Mesendoderm (in vitro differentiated cells): ENCODE data around the gene LCP1.

Source experiments
- DNase-seq: peaks from one replicate; pipeline ENCODE4 v3.0.0; 2013
- H2AK5ac ChIP-seq: 2 replicates; pipeline ENCODE4 v1.6.1; 2013; ENCODE audit warnings: low read length, inconsistent platforms
- H2BK120ac ChIP-seq: 2 replicates; pipeline ENCODE4 v1.6.1; 2013; ENCODE audit warnings: low read depth, mild to moderate bottlenecking, low read length, moderate library complexity, mixed read lengths
- H2BK15ac ChIP-seq: replicated peaks from 2 replicates; pipeline ENCODE4 v1.6.1; 2013; ENCODE audit warnings: low read depth, mild to moderate bottlenecking, moderate library complexity
- H2BK5ac ChIP-seq: 2 replicates; pipeline ENCODE4 v1.6.1; 2013; ENCODE audit warnings: low read length, inconsistent platforms
- H3K18ac ChIP-seq: 2 replicates; pipeline ENCODE4 v1.6.1; 2013; ENCODE audit warnings: mild to moderate bottlenecking, low read length, mixed read lengths
- H3K23ac ChIP-seq: one replicate; pipeline ENCODE4 v1.6.1; 2013; ENCODE audit warnings: low read length
- H3K27ac ChIP-seq: 2 replicates; pipeline ENCODE4 v1.5.1; 2013; ENCODE audit warnings: low read depth, mild to moderate bottlenecking, inconsistent platforms, low read length, moderate library complexity
- H3K27me3 ChIP-seq: 2 replicates; pipeline ENCODE4 v1.6.1; 2013; ENCODE audit warnings: low read length, control low read depth, mild to moderate bottlenecking, inconsistent platforms; ENCODE audit not compliant: insufficient read depth, poor library complexity
- H3K36me3 ChIP-seq: 2 replicates; pipeline ENCODE4 v1.6.1; 2013; ENCODE audit warnings: low read length, inconsistent platforms; ENCODE audit not compliant: control insufficient read depth, insufficient read depth
- H3K4ac ChIP-seq: one replicate; pipeline ENCODE4 v1.6.1; 2013; ENCODE audit warnings: low read depth, mild to moderate bottlenecking, low read length, moderate library complexity
- H3K4me1 ChIP-seq: 2 replicates; pipeline ENCODE4 v1.6.1; 2013; ENCODE audit warnings: low read depth, low read length, inconsistent platforms; ENCODE audit not compliant: control insufficient read depth
- H3K4me2 ChIP-seq: 2 replicates; pipeline ENCODE4 v1.6.1; 2013; ENCODE audit warnings: low read length
- H3K4me3 ChIP-seq: 2 replicates; pipeline ENCODE4 v1.5.1; 2013; ENCODE audit warnings: mild to moderate bottlenecking, low read length
- H3K56ac ChIP-seq: one replicate; pipeline ENCODE4 v1.6.1; 2013; ENCODE audit warnings: low read length
- H3K79me1 ChIP-seq: 2 replicates; pipeline ENCODE4 v1.6.1; 2013; ENCODE audit warnings: low read length, inconsistent platforms
- H3K79me2 ChIP-seq: 2 replicates; pipeline ENCODE4 v1.6.1; 2013; ENCODE audit warnings: mild to moderate bottlenecking, low read length; ENCODE audit not compliant: control insufficient read depth, insufficient read depth
- H3K9ac ChIP-seq: 2 replicates; pipeline ENCODE4 v1.6.1; 2013; ENCODE audit warnings: low read length, inconsistent platforms
- H4K5ac ChIP-seq: one replicate; pipeline ENCODE4 v1.6.1; 2013; ENCODE audit warnings: low read length
- H4K8ac ChIP-seq: one replicate; pipeline ENCODE4 v1.6.1; 2013; ENCODE audit warnings: low read depth, mild to moderate bottlenecking, control low read depth, low read length, moderate library complexity
- WGBS: extraction: QIAGEN DNeasy Blood & Tissue Kit; methylation state at CpG from one replicate; pipeline ENCODE4 v1.1.7; 2013; ENCODE audit warnings: low lambda C conversion rate, missing lambda C conversion rate; ENCODE audit not compliant: insufficient coverage; ENCODE audit errors: extremely low coverage; 5-methylcytosine and 5-hydroxymethylcytosine counted together

Gene LCP1

DNA sequence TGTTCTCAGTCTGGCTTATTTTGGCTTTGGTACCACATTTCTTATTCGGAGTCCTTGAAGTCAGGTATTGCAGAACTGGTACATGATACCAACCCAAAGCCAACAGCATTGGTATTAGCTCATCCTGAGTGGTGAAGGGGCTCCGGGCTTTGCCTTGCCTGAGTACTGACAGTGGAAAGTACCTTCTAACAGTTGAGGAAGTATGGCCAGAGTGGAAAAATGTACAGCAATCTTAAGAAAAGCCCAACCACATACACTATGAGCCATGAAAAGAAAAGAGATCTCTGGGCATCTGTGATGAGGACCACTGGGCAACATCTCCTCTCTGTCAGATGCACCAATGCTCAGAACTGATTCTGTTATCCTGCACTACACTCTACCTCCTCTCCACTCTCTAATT, 8.3 kb downstream of the LCP1 start:
- no peak overlapping the region for H2BK5ac ChIP-seq
- peaks cover 11% of the 10 kb centered on the region for H3K4me1 ChIP-seq
- no peak overlapping the region for H3K9ac ChIP-seq
- H3K18ac ChIP-seq = no peak overlapping the region
- H3K79me2 ChIP-seq = no peaks in the 10 kb centered on the region
- H4K5ac ChIP-seq = no peak overlapping the region
- no peaks in the 10 kb centered on the region for H3K79me1 ChIP-seq
- H3K27me3 ChIP-seq = no peaks in the 10 kb centered on the region
- no peak overlapping the region for H3K4me3 ChIP-seq
- no peak for DNase-seq
- H3K23ac ChIP-seq = no peak overlapping the region
- no peak overlapping the region for H3K27ac ChIP-seq
- H3K4me2 ChIP-seq = no peak overlapping the region
- H2AK5ac ChIP-seq = no peak overlapping the region
- no peak overlapping the region for H2BK15ac ChIP-seq
- H3K4ac ChIP-seq = no peak overlapping the region
- no peak overlapping the region for H2BK120ac ChIP-seq
- H3K56ac ChIP-seq = no peak overlapping the region
- WGBS = no CpG with 5 or more reads among the region's 2 CpGs
- H3K36me3 ChIP-seq = no peaks in the 10 kb centered on the region
- no peak overlapping the region for H4K8ac ChIP-seq

DNA sequence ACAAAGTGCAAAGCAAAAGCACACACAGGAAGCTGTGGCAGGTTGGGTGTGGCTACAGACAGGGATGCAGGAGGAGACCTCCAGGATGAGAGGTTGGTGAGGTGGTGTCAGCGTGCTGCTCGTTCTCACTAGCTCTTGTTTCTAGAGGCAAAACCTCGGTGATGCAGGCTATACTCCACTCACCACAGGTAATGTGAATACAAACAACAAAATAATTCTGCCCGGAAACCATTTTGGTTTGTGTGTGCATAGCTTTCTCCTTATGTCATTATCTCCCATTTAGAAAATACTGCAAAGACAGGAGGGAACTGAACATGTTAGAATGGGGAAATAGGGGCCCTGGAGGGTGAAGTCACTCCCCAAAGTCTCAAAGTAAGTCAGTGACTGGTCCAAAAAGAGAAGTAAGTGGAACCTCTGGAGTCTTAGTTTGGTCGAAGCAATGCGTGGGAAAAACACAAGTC, 9.4 kb downstream of the LCP1 start:
- WGBS = no CpG with 5 or more reads among the region's 6 CpGs

DNA sequence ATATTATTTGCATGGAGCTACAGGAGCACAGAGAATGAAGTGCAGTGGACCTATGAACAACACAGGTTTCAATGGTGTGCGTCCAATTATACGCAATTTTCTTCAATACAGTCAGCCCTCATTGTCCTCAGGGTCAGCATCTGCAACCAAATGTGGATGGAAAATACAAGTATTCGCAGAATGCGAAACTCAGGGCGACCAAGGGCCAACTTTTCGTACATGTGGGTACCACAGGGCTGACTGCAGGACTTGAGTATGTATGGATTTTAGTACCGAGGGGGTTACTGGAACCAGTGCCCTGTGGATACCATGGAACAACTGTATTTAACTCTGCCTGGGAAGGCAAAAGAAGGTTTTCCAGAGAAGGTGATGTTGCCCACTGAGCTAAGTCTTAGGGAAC, 10.2 kb downstream of the LCP1 start:
- no CpG with 5 or more reads among the region's 7 CpGs for WGBS
- no peak overlapping the region for H3K4ac ChIP-seq

More for the DNA sequence above, 9.4 kb downstream of the LCP1 start:
- H3K9ac ChIP-seq = no peak overlapping the region
- no peak overlapping the region for H4K5ac ChIP-seq
- H3K4me3 ChIP-seq = no peak overlapping the region
- no peak overlapping the region for H3K18ac ChIP-seq
- H2BK15ac ChIP-seq = no peak overlapping the region
- H3K4me2 ChIP-seq = no peak overlapping the region
- no peak overlapping the region for H2AK5ac ChIP-seq
- peaks cover 11% of the 10 kb centered on the region for H3K4me1 ChIP-seq
- no peaks in the 10 kb centered on the region for H3K36me3 ChIP-seq
- no peaks in the 10 kb centered on the region for H3K79me2 ChIP-seq
- no peaks in the 10 kb centered on the region for H3K79me1 ChIP-seq
- no peak overlapping the region for H3K27ac ChIP-seq
- no peak overlapping the region for H4K8ac ChIP-seq
- H3K27me3 ChIP-seq = no peaks in the 10 kb centered on the region
- peak; percentile 26 for DNase-seq
- no peak overlapping the region for H3K56ac ChIP-seq
- no peak overlapping the region for H2BK5ac ChIP-seq
- no peak overlapping the region for H3K23ac ChIP-seq
- H2BK120ac ChIP-seq = no peak overlapping the region
- H3K4ac ChIP-seq = no peak overlapping the region

DNA sequence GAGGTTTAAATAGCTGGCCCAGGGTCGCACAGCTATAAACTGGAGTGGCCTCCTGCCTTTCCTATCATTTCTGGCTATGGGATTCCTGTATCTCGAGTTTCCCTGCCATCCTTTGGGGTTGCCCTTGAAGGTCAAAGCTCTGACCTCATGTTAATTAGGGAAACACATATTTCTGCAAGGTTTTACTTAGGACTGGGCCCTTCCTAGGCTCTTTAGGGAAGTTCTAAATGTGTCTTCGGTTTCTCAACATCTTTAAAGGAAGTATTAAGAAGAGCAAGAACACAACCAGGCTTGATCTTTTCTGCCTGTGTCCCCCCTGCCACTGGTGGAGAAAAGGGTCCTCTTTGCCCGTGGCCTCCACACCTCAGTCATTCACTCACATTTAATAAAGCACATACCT, 10.8 kb downstream of the LCP1 start:
- no peak overlapping the region for H2AK5ac ChIP-seq
- no peaks in the 10 kb centered on the region for H3K36me3 ChIP-seq
- no peak overlapping the region for H2BK15ac ChIP-seq
- H3K27me3 ChIP-seq = no peaks in the 10 kb centered on the region
- H4K8ac ChIP-seq = no peak overlapping the region
- H3K27ac ChIP-seq = no peak overlapping the region
- no peaks in the 10 kb centered on the region for H3K79me2 ChIP-seq
- H3K4ac ChIP-seq = no peak overlapping the region
- H3K4me3 ChIP-seq = no peak overlapping the region
- no peak overlapping the region for H3K23ac ChIP-seq
- no peak overlapping the region for H2BK5ac ChIP-seq
- no peak overlapping the region for H3K56ac ChIP-seq
- no peak overlapping the region for H4K5ac ChIP-seq
- DNase-seq = no peak
- no peak overlapping the region for H3K9ac ChIP-seq
- H3K4me1 ChIP-seq = peaks cover 14% of the 10 kb centered on the region
- no peak overlapping the region for H3K18ac ChIP-seq
- no CpG with 5 or more reads among the region's 4 CpGs for WGBS
- no peak overlapping the region for H2BK120ac ChIP-seq
- H3K4me2 ChIP-seq = no peak overlapping the region
- no peaks in the 10 kb centered on the region for H3K79me1 ChIP-seq

More for the DNA sequence above, 10.2 kb downstream of the LCP1 start:
- no peak overlapping the region for H3K4me2 ChIP-seq
- peaks cover 14% of the 10 kb centered on the region for H3K4me1 ChIP-seq
- H2BK120ac ChIP-seq = no peak overlapping the region
- H3K4me3 ChIP-seq = no peak overlapping the region
- no peak overlapping the region for H3K9ac ChIP-seq
- no peak overlapping the region for H3K18ac ChIP-seq
- H2BK15ac ChIP-seq = no peak overlapping the region
- H3K27me3 ChIP-seq = no peaks in the 10 kb centered on the region
- no peaks in the 10 kb centered on the region for H3K79me1 ChIP-seq
- DNase-seq = no peak
- no peak overlapping the region for H3K27ac ChIP-seq
- no peaks in the 10 kb centered on the region for H3K79me2 ChIP-seq
- H3K36me3 ChIP-seq = no peaks in the 10 kb centered on the region
- H4K8ac ChIP-seq = no peak overlapping the region
- H2BK5ac ChIP-seq = no peak overlapping the region
- no peak overlapping the region for H3K56ac ChIP-seq
- H3K23ac ChIP-seq = no peak overlapping the region
- no peak overlapping the region for H2AK5ac ChIP-seq
- no peak overlapping the region for H4K5ac ChIP-seq

GRCh38 chr13:46170687-46171086, 11.3 kb downstream of the LCP1 start:
- H3K79me2 ChIP-seq = no peaks in the 10 kb centered on the region
- no peak overlapping the region for H4K8ac ChIP-seq
- no peak overlapping the region for H3K4me3 ChIP-seq
- peak overlapping the region; percentile 22 for H3K56ac ChIP-seq
- no peak overlapping the region for H4K5ac ChIP-seq
- no peaks in the 10 kb centered on the region for H3K27me3 ChIP-seq
- no peak overlapping the region for H3K4me2 ChIP-seq
- no peak overlapping the region for H3K4ac ChIP-seq
- no peak overlapping the region for H3K27ac ChIP-seq
- no peak overlapping the region for H2BK120ac ChIP-seq
- DNase-seq = peak; percentile 49
- no peak overlapping the region for H2AK5ac ChIP-seq
- no peak overlapping the region for H3K23ac ChIP-seq
- H2BK15ac ChIP-seq = no peak overlapping the region
- H3K9ac ChIP-seq = no peak overlapping the region
- WGBS = no CpG with 5 or more reads among the region's 3 CpGs
- peak overlapping the region; percentile 24 for H3K18ac ChIP-seq
- H2BK5ac ChIP-seq = no peak overlapping the region
- H3K4me1 ChIP-seq = peaks cover 14% of the 10 kb centered on the region
- no peaks in the 10 kb centered on the region for H3K79me1 ChIP-seq
- H3K36me3 ChIP-seq = no peaks in the 10 kb centered on the region

DNA sequence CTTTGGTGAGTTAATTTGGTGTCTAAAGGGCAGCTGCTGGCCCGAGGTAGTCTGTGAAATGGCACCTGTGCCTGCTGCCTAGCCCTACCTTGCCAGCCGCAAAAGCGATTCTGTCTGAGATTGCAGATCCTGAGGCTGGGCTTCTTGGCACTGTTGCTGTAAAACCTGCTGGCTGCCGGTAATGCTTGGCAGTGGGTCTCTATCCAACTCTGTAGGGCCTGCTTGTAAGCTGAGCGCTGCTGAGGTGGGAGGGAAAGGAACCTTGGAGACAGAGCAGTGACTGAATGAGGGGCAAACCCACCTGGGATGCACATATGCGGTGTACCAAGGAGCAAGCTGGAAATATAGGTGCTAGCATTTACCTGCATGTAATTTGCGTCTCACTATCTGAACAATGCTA, 11.7 kb downstream of the LCP1 start:
- H2AK5ac ChIP-seq = no peak overlapping the region
- H3K23ac ChIP-seq = no peak overlapping the region
- H3K4me1 ChIP-seq = peaks cover 14% of the 10 kb centered on the region
- no peak overlapping the region for H4K5ac ChIP-seq
- no peak overlapping the region for H4K8ac ChIP-seq
- H3K79me1 ChIP-seq = no peaks in the 10 kb centered on the region
- no peak overlapping the region for H3K4ac ChIP-seq
- H2BK15ac ChIP-seq = no peak overlapping the region
- WGBS = no CpG with 5 or more reads among the region's 7 CpGs
- H3K27ac ChIP-seq = no peak overlapping the region
- no peaks in the 10 kb centered on the region for H3K36me3 ChIP-seq
- no peak overlapping the region for H3K18ac ChIP-seq
- no peaks in the 10 kb centered on the region for H3K27me3 ChIP-seq
- H2BK5ac ChIP-seq = peak overlapping the region; percentile 15
- H3K9ac ChIP-seq = no peak overlapping the region
- no peak for DNase-seq
- no peaks in the 10 kb centered on the region for H3K79me2 ChIP-seq
- H3K4me2 ChIP-seq = no peak overlapping the region
- H3K56ac ChIP-seq = peak overlapping the region; percentile 22
- no peak overlapping the region for H3K4me3 ChIP-seq
- H2BK120ac ChIP-seq = no peak overlapping the region
